ENCODE measurements around the gene TOB2. TPM values are rescaled to one million over a fixed set of nuclear protein-coding genes. Genes with fewer than 3 reads are reported as not detected.

The TOB2 gene, protein sequence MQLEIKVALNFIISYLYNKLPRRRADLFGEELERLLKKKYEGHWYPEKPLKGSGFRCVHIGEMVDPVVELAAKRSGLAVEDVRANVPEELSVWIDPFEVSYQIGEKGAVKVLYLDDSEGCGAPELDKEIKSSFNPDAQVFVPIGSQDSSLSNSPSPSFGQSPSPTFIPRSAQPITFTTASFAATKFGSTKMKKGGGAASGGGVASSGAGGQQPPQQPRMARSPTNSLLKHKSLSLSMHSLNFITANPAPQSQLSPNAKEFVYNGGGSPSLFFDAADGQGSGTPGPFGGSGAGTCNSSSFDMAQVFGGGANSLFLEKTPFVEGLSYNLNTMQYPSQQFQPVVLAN
- 55.8 TPM for total RNA-seq

DNA sequence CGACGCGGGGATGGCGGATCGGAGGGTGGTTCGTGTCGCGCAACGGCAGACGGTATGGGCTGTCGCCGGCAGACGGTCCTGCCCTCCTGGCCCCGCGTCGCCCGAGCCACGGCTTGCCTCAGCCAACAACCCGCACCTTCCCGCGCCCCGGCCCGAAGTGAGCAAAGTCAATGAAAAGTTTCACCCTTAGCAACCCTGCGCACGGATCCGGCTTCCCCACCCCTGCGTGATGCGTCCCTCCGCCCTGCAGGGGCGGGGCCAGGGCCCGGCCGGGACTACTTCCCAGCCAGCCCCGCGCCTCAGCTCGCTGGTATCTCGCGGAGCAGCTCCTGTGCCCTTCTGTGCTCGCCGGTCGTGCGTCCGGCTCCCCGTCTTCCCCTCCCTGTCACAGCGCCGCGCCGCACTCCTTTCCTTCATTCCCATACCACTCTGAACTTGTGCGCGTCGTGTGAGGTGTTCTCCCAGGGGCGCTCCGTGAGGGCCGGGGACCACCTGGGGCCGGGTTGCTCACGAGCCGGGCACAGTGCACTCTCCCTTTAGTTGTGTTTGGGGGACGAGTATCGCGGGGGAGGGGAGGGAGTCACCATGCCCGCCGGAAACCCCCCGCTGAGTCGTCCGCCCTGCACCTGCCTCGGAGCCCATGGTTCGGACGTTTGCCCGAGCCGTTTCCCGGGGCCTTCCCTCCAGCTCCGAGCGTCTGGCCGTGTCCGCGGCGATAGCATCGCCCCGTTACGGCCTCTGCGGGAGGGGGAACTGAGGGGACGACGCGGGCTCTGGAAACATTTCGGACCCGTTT lies at the start of gene TOB2:
TOB2 (minus strand) TSS at position 163 of the 796 bp plus-strand sequence. CDS start 9,456 bp downstream, outside the sequence.
- intact Hi-C loops (cut with DNase I): loop anchor here (1.0 to 5.0 kb wide), 2 partner anchors 35 to 43 kb away; no protein-coding TSS in a partner anchor
- H3K4me3 ChIP-seq: peak within 1 kb of the TSS; percentile 94 to 98
- H3K4me1 ChIP-seq: peaks cover 13 to 19% of the 10 kb centered on the region in 2 donors
- peak within 1 kb of the TSS; percentile 99 to 100 for H3K27ac ChIP-seq
- DNase-seq (ENCODE audit: low spot score in 2 of 2): peak; percentile 77 to 96
- TF ChIP-seq, protein P1, sequence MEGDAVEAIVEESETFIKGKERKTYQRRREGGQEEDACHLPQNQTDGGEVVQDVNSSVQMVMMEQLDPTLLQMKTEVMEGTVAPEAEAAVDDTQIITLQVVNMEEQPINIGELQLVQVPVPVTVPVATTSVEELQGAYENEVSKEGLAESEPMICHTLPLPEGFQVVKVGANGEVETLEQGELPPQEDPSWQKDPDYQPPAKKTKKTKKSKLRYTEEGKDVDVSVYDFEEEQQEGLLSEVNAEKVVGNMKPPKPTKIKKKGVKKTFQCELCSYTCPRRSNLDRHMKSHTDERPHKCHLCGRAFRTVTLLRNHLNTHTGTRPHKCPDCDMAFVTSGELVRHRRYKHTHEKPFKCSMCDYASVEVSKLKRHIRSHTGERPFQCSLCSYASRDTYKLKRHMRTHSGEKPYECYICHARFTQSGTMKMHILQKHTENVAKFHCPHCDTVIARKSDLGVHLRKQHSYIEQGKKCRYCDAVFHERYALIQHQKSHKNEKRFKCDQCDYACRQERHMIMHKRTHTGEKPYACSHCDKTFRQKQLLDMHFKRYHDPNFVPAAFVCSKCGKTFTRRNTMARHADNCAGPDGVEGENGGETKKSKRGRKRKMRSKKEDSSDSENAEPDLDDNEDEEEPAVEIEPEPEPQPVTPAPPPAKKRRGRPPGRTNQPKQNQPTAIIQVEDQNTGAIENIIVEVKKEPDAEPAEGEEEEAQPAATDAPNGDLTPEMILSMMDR (IDR thresholded peaks at IDR 0.05): no peak
- no peaks in the 10 kb centered on the region for H3K9me3 ChIP-seq
- H3K27me3 ChIP-seq: no peaks in the 10 kb centered on the region
- H3K36me3 ChIP-seq: peaks cover 10 to 12% of the 10 kb centered on the region in 2 donors

DNA sequence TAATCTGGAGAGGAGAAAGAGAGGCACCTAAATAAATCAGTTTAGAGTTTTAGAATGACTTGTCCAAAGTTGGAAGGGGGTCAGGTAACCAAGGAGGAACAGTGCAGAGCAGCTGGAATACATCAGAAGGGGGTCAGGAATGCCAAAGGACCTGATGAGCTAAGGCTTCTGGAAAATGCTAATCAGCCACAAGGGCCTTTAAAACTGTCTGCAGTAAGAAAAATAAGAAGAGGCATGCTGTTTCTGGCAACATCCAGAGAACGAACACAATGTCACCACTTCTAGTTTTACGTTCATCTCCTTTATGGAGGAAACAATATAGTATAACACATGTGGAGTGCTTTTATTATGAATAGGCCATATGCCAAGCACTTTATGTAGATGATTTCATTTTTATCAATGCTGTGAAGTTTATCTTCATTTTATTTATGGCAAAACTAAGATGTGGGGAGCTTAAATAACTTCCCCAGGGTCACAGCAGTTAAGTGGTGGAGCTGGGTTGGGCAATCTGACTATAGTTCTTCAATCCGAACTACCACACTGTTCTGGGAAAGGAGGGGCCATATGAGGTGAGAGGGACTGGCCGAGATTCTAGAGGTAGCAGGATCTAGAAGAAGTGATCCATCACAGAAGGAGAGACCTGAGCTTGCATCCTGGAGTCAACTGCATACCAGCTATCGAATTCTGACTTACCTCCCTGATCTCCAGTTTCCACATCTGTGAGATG lies 44.9 kb upstream of the TOB2 start:
- TF ChIP-seq, protein P1 (IDR thresholded peaks at IDR 0.05): no peak
- Histone ChIP-seq H3K27me3 (no peaks in the 10 kb centered on the region), H3K4me3 (no peak overlapping the region), H3K27ac (peak overlapping the region in 1 of 2 donors; percentile 52), H3K36me3 (no peaks in the 10 kb centered on the region), H3K9me3 (no peaks in the 10 kb centered on the region), H3K4me1 (no peaks in the 10 kb centered on the region)
- intact Hi-C loops (cut with DNase I): no loop called here
- DNase-seq (ENCODE audit: low spot score in 2 of 2): no peak

DNA sequence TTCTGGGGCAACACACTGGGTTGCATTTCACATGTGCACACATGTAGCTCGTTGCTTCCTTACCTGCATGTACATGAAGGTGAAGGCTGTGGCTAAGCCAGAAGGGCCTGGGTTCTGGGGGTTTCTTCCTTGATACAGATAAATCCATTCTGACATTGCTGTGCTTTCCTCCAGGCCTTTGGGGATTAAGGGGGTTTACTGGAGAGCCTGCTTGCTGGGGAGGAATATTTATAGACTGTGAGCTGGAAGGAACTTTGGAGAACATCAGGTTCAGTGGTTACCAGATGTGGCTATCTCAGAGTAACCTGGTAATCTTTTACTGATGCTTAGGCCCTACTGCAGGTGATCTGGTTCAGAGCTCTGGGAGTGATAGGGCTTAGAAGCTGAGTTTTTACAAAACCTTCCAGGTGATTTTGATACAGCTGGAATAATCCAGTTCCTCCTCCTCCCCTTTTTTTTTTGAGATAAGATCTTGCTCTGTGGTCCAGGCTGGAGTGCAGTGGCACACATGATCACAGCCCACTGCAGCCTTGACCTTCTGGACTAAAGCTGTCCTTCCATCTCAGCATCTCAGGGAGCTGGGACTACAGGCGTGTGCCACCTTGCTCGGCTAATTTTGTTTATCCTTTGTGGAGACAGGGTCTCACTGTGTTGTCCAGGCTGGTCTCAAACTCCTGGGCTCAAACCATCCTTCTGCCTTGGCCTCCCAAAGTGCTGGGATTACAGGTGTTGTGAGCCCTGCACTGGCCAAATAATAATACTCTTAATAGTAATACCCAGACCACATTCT lies 42.2 kb upstream of the TOB2 start:
- Histone ChIP-seq H3K4me3 (no peak overlapping the region), H3K27me3 (no peaks in the 10 kb centered on the region), H3K4me1 (peaks cover 0 to under 1% of the 10 kb centered on the region in 2 donors), H3K36me3 (no peaks in the 10 kb centered on the region), H3K9me3 (no peaks in the 10 kb centered on the region), H3K27ac (peak overlapping the region; percentile 8 to 29)
- intact Hi-C loops (cut with DNase I): no loop called here
- TF ChIP-seq, protein P1 (IDR thresholded peaks at IDR 0.05): no peak
- DNase-seq (ENCODE audit: low spot score in 2 of 2): no peak

DNA sequence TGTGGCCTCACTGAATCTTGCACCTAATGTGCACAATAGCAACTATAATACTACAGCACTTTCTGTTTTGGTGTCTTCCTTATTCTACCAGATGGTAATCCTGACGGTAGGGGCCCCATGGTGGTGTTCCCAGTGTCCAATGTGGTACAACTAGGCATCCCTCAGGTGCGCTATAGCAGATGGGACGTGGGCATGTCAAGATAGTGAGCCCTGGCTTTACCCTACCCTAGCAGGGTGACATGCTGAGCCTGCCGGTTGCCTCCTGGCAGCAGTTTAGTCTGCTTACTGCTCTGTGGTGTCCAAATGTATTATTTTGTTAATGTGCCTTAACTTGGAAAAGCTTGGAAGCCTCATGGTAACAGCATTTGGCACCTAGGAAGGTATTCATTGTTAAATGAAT lies 41.5 kb upstream of the TOB2 start:
- intact Hi-C loops (cut with DNase I): no loop called here
- Histone ChIP-seq H3K27ac (peak overlapping the region in 1 of 2 donors; percentile 29), H3K4me3 (no peak overlapping the region), H3K4me1 (peaks cover 4 to 8% of the 10 kb centered on the region in 2 donors), H3K36me3 (no peaks in the 10 kb centered on the region), H3K27me3 (no peaks in the 10 kb centered on the region), H3K9me3 (no peaks in the 10 kb centered on the region)
- TF ChIP-seq, protein P1 (IDR thresholded peaks at IDR 0.05): no peak
- DNase-seq (ENCODE audit: low spot score in 2 of 2): no peak
